ENCODE measurements around the gene GHSR.

- TF ChIP-seq, protein P1, sequence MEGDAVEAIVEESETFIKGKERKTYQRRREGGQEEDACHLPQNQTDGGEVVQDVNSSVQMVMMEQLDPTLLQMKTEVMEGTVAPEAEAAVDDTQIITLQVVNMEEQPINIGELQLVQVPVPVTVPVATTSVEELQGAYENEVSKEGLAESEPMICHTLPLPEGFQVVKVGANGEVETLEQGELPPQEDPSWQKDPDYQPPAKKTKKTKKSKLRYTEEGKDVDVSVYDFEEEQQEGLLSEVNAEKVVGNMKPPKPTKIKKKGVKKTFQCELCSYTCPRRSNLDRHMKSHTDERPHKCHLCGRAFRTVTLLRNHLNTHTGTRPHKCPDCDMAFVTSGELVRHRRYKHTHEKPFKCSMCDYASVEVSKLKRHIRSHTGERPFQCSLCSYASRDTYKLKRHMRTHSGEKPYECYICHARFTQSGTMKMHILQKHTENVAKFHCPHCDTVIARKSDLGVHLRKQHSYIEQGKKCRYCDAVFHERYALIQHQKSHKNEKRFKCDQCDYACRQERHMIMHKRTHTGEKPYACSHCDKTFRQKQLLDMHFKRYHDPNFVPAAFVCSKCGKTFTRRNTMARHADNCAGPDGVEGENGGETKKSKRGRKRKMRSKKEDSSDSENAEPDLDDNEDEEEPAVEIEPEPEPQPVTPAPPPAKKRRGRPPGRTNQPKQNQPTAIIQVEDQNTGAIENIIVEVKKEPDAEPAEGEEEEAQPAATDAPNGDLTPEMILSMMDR (IDR thresholded peaks at IDR 0.05), result no peak
- no peak for TF ChIP-seq POLR2A (IDR thresholded peaks at IDR 0.05)
Measured at GRCh38 chr3:172410702-172411477, 37.4 kb downstream of the GHSR start.
